Measurements from ENCODE around the gene SPPL2A. TPM values are rescaled to one million over a fixed set of nuclear protein-coding genes. Genes with fewer than 3 reads are reported as not detected.

SPPL2A gene
- total RNA-seq, 1 donor from 2014 or later, result 128 TPM

DNA sequence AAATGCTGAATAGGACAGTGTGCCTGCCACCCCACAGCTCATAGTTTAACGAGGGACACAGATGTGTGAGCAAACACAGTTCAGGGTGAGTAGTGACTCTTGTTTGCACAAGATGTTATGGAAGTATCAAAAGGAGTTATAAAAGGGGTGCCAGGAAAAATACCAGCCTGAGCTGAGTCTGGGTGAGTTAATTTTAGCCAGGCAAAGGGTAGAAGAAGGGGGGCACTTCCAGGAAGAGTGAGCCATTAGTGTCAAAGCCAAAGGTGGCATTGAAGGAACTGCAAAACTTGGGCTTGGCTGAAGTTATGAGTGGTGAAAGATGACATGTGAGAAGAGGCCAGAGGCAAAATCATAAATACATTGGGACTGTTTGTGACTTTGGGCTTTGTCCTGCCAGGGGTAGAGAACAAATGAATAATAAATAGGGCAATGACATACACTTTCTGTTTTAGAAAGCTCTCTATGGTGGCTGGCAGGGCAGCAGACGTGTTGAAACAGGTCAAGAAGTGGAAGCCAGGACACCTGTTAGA is 1.9 kb upstream of the SPPL2A start:
- no peaks in the 10 kb centered on the region for H3K36me3 ChIP-seq
- peak; percentile 5 to 45 for ATAC-seq
- no peak for DNase-seq
- H3K27ac ChIP-seq, result no peak overlapping the region
- H3K4me3 ChIP-seq, result no peak overlapping the region
- H3K9me3 ChIP-seq, result no peaks in the 10 kb centered on the region
- TF ChIP-seq, protein P1, sequence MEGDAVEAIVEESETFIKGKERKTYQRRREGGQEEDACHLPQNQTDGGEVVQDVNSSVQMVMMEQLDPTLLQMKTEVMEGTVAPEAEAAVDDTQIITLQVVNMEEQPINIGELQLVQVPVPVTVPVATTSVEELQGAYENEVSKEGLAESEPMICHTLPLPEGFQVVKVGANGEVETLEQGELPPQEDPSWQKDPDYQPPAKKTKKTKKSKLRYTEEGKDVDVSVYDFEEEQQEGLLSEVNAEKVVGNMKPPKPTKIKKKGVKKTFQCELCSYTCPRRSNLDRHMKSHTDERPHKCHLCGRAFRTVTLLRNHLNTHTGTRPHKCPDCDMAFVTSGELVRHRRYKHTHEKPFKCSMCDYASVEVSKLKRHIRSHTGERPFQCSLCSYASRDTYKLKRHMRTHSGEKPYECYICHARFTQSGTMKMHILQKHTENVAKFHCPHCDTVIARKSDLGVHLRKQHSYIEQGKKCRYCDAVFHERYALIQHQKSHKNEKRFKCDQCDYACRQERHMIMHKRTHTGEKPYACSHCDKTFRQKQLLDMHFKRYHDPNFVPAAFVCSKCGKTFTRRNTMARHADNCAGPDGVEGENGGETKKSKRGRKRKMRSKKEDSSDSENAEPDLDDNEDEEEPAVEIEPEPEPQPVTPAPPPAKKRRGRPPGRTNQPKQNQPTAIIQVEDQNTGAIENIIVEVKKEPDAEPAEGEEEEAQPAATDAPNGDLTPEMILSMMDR (IDR thresholded peaks at IDR 0.05), result no peak
- intact Hi-C loops (cut with DNase I), result no loop called here
- H3K4me1 ChIP-seq, result peaks cover 19% of the 10 kb centered on the region
- no peaks in the 10 kb centered on the region for H3K27me3 ChIP-seq (ENCODE audit: low read depth)

DNA sequence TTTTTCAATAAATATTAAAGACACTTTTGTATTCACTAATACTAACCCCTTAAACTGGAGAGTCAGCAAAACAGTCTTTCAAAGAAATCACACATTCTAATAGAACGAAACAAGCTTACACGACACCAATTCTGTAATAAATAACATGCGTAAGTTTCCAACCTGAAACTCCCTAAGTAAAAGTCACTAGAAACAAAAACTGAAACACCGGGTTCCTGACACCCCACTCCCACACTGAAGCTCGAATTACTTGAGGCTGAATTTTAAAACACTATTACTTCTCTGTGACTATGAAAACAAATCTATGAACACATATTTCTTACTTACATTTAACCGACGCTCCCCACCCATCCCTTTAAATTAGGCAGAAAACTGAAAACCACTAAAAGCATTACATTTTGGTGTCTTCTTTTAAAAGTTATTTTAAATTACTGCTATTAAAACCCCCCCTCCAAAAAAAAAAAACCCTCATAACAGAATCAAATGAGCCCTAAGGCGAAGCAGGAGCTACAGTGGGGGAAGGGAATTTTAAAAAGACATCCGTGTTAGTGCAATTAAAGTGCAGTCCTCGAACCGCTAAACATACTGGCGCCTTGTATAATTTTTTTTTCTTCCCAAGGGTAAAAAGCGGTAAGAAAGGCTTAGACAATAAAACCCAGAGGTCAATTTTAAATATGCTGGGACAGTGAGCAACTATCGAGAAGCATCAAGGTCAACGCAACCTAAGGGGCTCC is 878 bp downstream of the SPPL2A start:
- TF ChIP-seq, protein P1 (IDR thresholded peaks at IDR 0.05), result no peak
- intact Hi-C loops (cut with DNase I), result no loop called here
- H3K9me3 ChIP-seq, result no peaks in the 10 kb centered on the region
- peak overlapping the region; percentile 99 for H3K27ac ChIP-seq
- no peaks in the 10 kb centered on the region for H3K36me3 ChIP-seq
- H3K4me3 ChIP-seq, result peak overlapping the region; percentile 91
- peaks cover 26% of the 10 kb centered on the region for H3K4me1 ChIP-seq
- H3K27me3 ChIP-seq (ENCODE audit: low read depth), result no peaks in the 10 kb centered on the region
- DNase-seq, result no peak
- ATAC-seq, result peak in 1 of 2 donors; percentile 1

DNA sequence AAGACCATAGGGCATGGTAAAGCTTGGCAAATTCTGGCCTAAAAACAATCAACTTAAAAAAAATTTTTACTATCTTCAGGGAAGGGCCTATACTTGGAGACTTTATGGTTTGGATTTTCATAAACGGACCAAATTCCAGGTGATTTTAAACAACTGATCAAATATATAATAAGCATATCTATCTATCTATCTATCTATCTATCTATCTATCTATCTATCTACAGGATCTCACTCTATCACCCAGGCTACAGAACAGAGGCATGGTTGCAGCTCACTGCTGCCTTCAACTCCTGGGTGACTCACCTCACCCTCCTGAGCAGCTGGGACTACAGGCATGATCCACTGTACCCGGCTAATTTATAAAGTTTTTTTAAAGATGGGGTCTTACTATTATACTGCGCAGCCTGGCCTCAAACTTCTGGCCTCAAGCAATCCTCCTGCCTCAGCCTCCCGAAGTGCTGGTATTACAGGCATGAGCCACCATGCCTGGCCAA is 6.7 kb downstream of the SPPL2A start:
- Histone ChIP-seq H3K27me3 (ENCODE audit: low read depth) (no peaks in the 10 kb centered on the region), H3K4me3 (no peak overlapping the region), H3K9me3 (no peaks in the 10 kb centered on the region), H3K27ac (no peak overlapping the region), H3K4me1 (peaks cover 15% of the 10 kb centered on the region), H3K36me3 (no peaks in the 10 kb centered on the region)
- DNase-seq (no peak), ATAC-seq (no peak)
- TF ChIP-seq, protein P1 (IDR thresholded peaks at IDR 0.05), result no peak
- intact Hi-C loops (cut with DNase I), result no loop called here

DNA sequence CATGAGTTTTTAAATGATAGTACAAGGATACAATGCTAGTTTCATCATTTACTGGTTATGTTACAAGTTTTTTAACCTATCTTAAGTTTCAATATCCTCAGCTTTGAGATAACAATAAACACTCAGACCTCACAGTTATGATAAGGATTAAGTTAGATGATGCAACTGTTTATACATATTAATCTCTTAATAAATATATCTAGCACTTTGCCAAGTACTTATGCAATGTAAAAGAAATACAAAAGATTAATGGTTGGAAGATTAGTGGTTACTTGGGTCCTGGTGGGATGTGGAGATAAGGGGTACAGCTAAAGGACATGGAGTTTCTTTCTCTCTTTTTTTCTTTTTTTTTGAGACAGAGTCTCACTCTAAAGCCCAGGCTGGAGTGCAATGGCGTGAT is 12.0 kb downstream of the SPPL2A start:
- intact Hi-C loops (cut with DNase I), result no loop called here
- no peak for DNase-seq
- ATAC-seq, result no peak

DNA sequence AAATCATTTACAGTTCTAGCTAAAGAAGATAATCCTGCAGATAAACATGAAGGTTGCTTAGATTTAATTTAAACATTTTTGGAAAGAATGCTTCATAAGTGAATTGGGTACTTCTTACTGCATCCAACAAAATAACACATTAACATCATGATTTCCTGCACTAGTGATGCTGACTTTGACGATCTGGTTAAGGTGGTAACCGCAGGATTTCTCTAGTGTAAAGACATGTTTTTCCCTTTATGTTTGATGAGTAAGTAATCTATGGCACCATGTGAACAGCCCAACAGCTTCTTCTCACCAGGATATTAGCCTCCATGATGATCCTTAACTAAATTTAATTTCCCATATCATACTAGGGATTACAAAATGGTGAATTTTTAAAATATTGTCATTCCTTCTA is 14.1 kb downstream of the SPPL2A start:
- TF ChIP-seq, protein P1 (IDR thresholded peaks at IDR 0.05), result no peak
- Histone ChIP-seq H3K36me3 (peaks cover 31% of the 10 kb centered on the region), H3K27me3 (ENCODE audit: low read depth) (no peaks in the 10 kb centered on the region), H3K9me3 (no peaks in the 10 kb centered on the region), H3K4me3 (no peak overlapping the region), H3K27ac (no peak overlapping the region), H3K4me1 (peaks cover 18% of the 10 kb centered on the region)
- ATAC-seq (no peak), DNase-seq (no peak)
- intact Hi-C loops (cut with DNase I), result no loop called here

More for the DNA sequence above, 12.0 kb downstream of the SPPL2A start:
- Histone ChIP-seq H3K9me3 (no peaks in the 10 kb centered on the region), H3K27me3 (ENCODE audit: low read depth) (no peaks in the 10 kb centered on the region), H3K27ac (no peak overlapping the region), H3K4me1 (peaks cover 18% of the 10 kb centered on the region), H3K36me3 (peaks cover 11% of the 10 kb centered on the region), H3K4me3 (no peak overlapping the region)
- TF ChIP-seq, protein P1 (IDR thresholded peaks at IDR 0.05), result no peak
